DOHH2 (cell line): ENCODE measurements around the gene IDUA.

Experiments
- EZH2phosphoT487 ChIP-seq: fragments of 200-600 bp; sonication (generic); IDR thresholded peaks from 2 replicates; pipeline ENCODE4 v1.6.1; 2017; ENCODE audit warnings: borderline replicate concordance, mild to moderate bottlenecking, antibody characterized with exemption, low read length, moderate library complexity, mixed read lengths
- TF ChIP-seq, protein P1 (sequence below): fragments of 200-600 bp; sonication (generic); IDR thresholded peaks from one replicate; pipeline ENCODE4 v1.5.1; 2014; ENCODE audit warnings: antibody characterized with exemption, mild to moderate bottlenecking, low read depth, low read length; ENCODE audit not compliant: poor library complexity, severe bottlenecking

DNA sequence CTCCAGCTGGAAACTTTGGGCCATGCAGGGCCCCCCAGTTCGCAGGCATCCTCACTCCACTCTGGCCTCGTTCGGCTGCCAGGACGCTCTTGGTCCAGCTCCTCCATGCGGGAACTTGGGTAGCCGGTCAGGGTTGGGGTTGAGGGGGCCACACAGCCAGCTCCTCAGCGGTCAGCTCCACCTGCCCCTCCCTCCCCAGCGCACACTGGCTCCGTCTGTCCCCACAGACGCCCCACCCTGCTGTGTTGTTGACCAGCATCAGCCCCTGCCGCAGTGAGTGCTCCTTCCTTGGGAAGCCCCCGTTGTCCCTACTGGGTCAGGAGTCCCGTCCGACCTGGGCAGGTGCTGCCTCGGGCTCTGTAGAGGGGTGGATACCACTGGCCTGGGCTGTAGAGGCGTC lies 30.4 kb downstream of the IDUA start:
- TF ChIP-seq, protein P1, sequence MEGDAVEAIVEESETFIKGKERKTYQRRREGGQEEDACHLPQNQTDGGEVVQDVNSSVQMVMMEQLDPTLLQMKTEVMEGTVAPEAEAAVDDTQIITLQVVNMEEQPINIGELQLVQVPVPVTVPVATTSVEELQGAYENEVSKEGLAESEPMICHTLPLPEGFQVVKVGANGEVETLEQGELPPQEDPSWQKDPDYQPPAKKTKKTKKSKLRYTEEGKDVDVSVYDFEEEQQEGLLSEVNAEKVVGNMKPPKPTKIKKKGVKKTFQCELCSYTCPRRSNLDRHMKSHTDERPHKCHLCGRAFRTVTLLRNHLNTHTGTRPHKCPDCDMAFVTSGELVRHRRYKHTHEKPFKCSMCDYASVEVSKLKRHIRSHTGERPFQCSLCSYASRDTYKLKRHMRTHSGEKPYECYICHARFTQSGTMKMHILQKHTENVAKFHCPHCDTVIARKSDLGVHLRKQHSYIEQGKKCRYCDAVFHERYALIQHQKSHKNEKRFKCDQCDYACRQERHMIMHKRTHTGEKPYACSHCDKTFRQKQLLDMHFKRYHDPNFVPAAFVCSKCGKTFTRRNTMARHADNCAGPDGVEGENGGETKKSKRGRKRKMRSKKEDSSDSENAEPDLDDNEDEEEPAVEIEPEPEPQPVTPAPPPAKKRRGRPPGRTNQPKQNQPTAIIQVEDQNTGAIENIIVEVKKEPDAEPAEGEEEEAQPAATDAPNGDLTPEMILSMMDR: no peak
- no peak for TF ChIP-seq EZH2phosphoT487
